Motor neuron (in vitro differentiated cells): Measurements from ENCODE around the gene ANGPTL3. TPM values are rescaled to one million over a fixed set of nuclear protein-coding genes. Genes with fewer than 3 reads are reported as not detected.

Experiments
- ATAC-seq, 8 experiments: fragments of 200-7000 bp; cut with Tn5 transposase; replicated peaks in 6 of 8; 2 replicates each; pipeline ENCODE4 v1.8.0; 2021; ENCODE audit warnings: mild to moderate bottlenecking in 8 of 8, moderate library complexity in 8 of 8
- H3K27ac ChIP-seq, 2 donors: fragments of 250-450 bp; sonication (Bioruptor Pico); 2 replicates each; pipeline ENCODE4 v1.9.0; 2021; ENCODE audit warnings: antibody characterized with exemption in 2 of 2, mild to moderate bottlenecking in 2 of 2, moderate library complexity in 1 of 2
- H3K4me1 ChIP-seq, 2 donors: fragments of 250-450 bp; sonication (Bioruptor Pico); replicated peaks in 1 of 2; 2 replicates each; pipeline ENCODE4 v1.6.1; 2021; ENCODE audit warnings: antibody characterized with exemption in 2 of 2, mild to moderate bottlenecking in 2 of 2, moderate library complexity in 1 of 2
- H3K4me3 ChIP-seq, 5 donors: fragments of 250-450 bp; sonication (Bioruptor Pico); 2 replicates each; pipeline ENCODE4 v1.9.0; 2021; ENCODE audit warnings: antibody characterized with exemption in 5 of 5, mild to moderate bottlenecking in 5 of 5, moderate library complexity in 4 of 5
- WGBS, 10 experiments: fragments of 450-650 bp; shearing (Covaris generic); methylation state at CpG; one replicate each; pipeline ENCODE4 v1.0.0; 2022; 5-methylcytosine and 5-hydroxymethylcytosine counted together
- in situ Hi-C, 9 experiments: fragments of 400-800 bp; cut with MboI; loops; one replicate each; pipeline ENCODE4 v1.15.0; 2021; ENCODE audit warnings: low sequenced_read_pairs in 9 of 9, low pct_unique_long_range_greater_than_20kb in 2 of 9; ENCODE audit not compliant: unreplicated experiment in 9 of 9
- total RNA-seq, 8 experiments: library from RNA; unstranded; fragments of 300-600 nt; gene quantifications; 2 replicates each; pipeline versions ENCODE4 v1.2.3 to v1.2.4, GENCODE V29; 2022

ANGPTL3 gene
- total RNA-seq, 8 experiments from 2014 or later = 0.41 to 3.9 (median 1.8) TPM

- H3K27ac ChIP-seq = no peak overlapping the region
- WGBS, 10 experiments = 89 to 100% (median 100%) methylated on average over 1 of the region's 1 CpG; no CpG with 5 or more reads in 2 of the 10 experiments
- in situ Hi-C loops = no loop called here
- no peak for ATAC-seq
- H3K4me1 ChIP-seq = no peaks in the 10 kb centered on the region
- no peak overlapping the region for H3K4me3 ChIP-seq
These were observed 57.4 kb downstream of the ANGPTL3 start for GRCh38 chr1:62654744-62655143.

Other genes with a start within 250 kb of the ANGPTL3 start
- gene USP1, start 160.5 kb upstream of the ANGPTL3 start, total RNA-seq = 10 to 100 TPM in 7 of 8 experiments, 1 to 10 TPM in 1; 8.9 to 81.5 (median 29.2) TPM
- 100 to 1,000 TPM in 2 of 8 experiments, 10 to 100 TPM in 6; 20.5 to 114 (median 81.6) TPM for gene DOCK7, start 90.9 kb downstream of the ANGPTL3 start, total RNA-seq
- gene ATG4C, start 186.6 kb downstream of the ANGPTL3 start, total RNA-seq = 10 to 100 TPM in 4 of 8 experiments, 1 to 10 TPM in 4; 6.4 to 13.6 (median 9.6) TPM